Gastroesophageal sphincter (tissue), 4 donors: ENCODE measurements around the gene TSPAN12. TPM values are rescaled to one million over a fixed set of nuclear protein-coding genes. Genes with fewer than 3 reads are reported as not detected.

Experiments used
- ATAC-seq: fragments of 150-250 bp; one replicate; pipeline ENCODE4 v1.9.1; 2016; ENCODE audit warnings: mild to moderate bottlenecking, moderate library complexity
- H3K27ac ChIP-seq, 4 donors: fragments of 200-600 bp; sonication (generic) in 3 of 4; 1 replicate in 3 of 4; 2 replicates in 1 of 4; pipeline ENCODE4 v1.5.1; 2016 to 2019
- H3K27me3 ChIP-seq: fragments of 200-600 bp; sonication (generic); one replicate; pipeline ENCODE4 v1.5.1; 2019
- H3K36me3 ChIP-seq, 2 donors: fragments of 200-600 bp; sonication (generic); one replicate each; pipeline ENCODE4 v1.5.1; 2019; ENCODE audit warnings: control low read depth in 1 of 2
- H3K4me1 ChIP-seq, 3 donors: fragments of 200-600 bp; sonication (generic); 1 replicate in 2 of 3; 2 replicates in 1 of 3; pipeline ENCODE4 v1.5.1; 2016 to 2019; ENCODE audit warnings: control low read depth in 2 of 3
- H3K4me3 ChIP-seq, 2 donors: fragments of 200-600 bp; sonication (generic); one replicate each; pipeline ENCODE4 v1.5.1; 2019; ENCODE audit warnings: mild to moderate bottlenecking in 1 of 2, moderate library complexity in 1 of 2
- H3K9me3 ChIP-seq, 3 donors: fragments of 200-600 bp; sonication (generic); one replicate each; pipeline ENCODE4 v1.5.1; 2017 to 2019; ENCODE audit warnings: control low read depth in 2 of 3
- EP300 ChIP-seq: sonication (generic); formaldehyde crosslinking; IDR thresholded peaks from one replicate; pipeline ENCODE4 v1.6.1; 2017; ENCODE audit warnings: antibody characterized with exemption, mild to moderate bottlenecking
- POLR2A ChIP-seq, 2 donors: fragments of 450-650 bp; IDR thresholded peaks; one replicate each; pipeline ENCODE4 v1.6.1; 2017; ENCODE audit warnings: antibody characterized with exemption in 2 of 2, mild to moderate bottlenecking in 2 of 2, moderate library complexity in 1 of 2
- POLR2AphosphoS5 ChIP-seq: sonication (generic); formaldehyde crosslinking; IDR thresholded peaks from one replicate; pipeline ENCODE4 v1.6.1; 2017; ENCODE audit warnings: antibody characterized with exemption
- WGBS, 2 donors: methylation state at CpG; one replicate each; pipeline ENCODE4 v1.1.5; 2018; ENCODE audit warnings: low coverage in 1 of 2; 5-methylcytosine and 5-hydroxymethylcytosine counted together
- total RNA-seq, 4 donors: library from RNA; depleted of rRNA; stranded (reverse); fragments of >200 nt; gene quantifications; one replicate each; pipeline ENCODE4 v1.1.0, GENCODE V29; 2016
- TF ChIP-seq, protein P1 (sequence below), 4 experiments: fragments of 200-600 bp in 2 of 4; fragments of 450-650 bp in 2 of 4; sonication (generic) in 1 of 4; IDR thresholded peaks; one replicate each; pipeline ENCODE4 v1.5.1; 2017 to 2019; ENCODE audit warnings: antibody characterized with exemption in 4 of 4, mild to moderate bottlenecking in 2 of 4, moderate library complexity in 2 of 4

Gene TSPAN12
- total RNA-seq, 4 donors from 2014 or later, result 4.4 to 25.3 (median 6.9) TPM

DNA sequence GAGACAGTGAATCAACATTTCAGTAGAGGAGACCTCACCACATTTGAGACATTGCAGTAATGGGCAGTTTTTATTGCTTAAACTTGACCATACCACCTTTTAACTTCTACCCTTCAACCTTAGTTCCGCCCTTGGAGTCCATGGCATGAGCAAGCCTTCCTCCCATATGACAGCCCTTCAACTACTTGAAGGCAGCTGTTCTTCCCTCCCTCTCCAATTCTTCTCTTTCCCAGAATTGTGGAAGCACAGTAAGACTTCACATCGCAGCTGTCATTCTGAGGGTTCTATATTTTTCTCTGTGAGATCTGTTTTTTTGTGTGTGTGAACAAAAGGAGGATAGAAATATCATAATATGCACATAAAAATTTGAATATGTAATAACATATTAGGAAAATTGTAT is 2.2 kb upstream of the TSPAN12 start:
- no peak for ATAC-seq
- no peaks in the 10 kb centered on the region for H3K9me3 ChIP-seq
- H3K4me1 ChIP-seq, result peaks cover 0 to 21% (median 4%) of the 10 kb centered on the region in 3 donors
- WGBS, 2 donors, result 94 to 100% methylated on average over 2 of the region's 2 CpGs
- no peak overlapping the region for H3K4me3 ChIP-seq
- H3K27ac ChIP-seq, result no peak overlapping the region
- H3K36me3 ChIP-seq, result no peaks in the 10 kb centered on the region
- TF ChIP-seq POLR2AphosphoS5, result no peak
- TF ChIP-seq EP300, result no peak
- TF ChIP-seq POLR2A (IDR thresholded peaks at IDR 0.05), result no peak
- TF ChIP-seq, protein P1, sequence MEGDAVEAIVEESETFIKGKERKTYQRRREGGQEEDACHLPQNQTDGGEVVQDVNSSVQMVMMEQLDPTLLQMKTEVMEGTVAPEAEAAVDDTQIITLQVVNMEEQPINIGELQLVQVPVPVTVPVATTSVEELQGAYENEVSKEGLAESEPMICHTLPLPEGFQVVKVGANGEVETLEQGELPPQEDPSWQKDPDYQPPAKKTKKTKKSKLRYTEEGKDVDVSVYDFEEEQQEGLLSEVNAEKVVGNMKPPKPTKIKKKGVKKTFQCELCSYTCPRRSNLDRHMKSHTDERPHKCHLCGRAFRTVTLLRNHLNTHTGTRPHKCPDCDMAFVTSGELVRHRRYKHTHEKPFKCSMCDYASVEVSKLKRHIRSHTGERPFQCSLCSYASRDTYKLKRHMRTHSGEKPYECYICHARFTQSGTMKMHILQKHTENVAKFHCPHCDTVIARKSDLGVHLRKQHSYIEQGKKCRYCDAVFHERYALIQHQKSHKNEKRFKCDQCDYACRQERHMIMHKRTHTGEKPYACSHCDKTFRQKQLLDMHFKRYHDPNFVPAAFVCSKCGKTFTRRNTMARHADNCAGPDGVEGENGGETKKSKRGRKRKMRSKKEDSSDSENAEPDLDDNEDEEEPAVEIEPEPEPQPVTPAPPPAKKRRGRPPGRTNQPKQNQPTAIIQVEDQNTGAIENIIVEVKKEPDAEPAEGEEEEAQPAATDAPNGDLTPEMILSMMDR (IDR thresholded peaks at IDR 0.05), result no peak
- H3K27me3 ChIP-seq, result no peaks in the 10 kb centered on the region

DNA sequence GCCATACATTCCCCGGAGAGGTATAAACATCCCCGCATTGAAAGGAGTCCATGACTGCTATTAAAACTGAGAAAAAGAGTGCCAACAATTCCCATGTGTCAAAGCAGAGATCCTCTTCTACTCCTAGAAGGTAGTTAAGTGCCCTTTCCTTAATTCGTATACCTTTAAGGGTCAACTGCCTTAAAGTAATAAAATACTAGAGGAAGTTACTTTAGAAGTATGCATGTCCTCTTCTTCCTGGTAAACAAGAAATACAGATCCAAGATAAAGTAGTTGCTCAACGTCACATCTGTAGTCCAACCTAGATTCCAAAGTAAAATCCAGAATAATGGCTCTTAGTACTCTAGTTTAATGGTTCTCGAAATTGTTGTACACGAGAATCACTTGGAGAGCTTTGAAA is 1.5 kb upstream of the TSPAN12 start:
- Histone ChIP-seq H3K4me3 (no peak overlapping the region), H3K27ac (no peak overlapping the region), H3K27me3 (no peaks in the 10 kb centered on the region), H3K36me3 (no peaks in the 10 kb centered on the region), H3K9me3 (no peaks in the 10 kb centered on the region), H3K4me1 (peaks cover 0 to 21% (median 4%) of the 10 kb centered on the region in 3 donors)
- no peak for ATAC-seq
- TF ChIP-seq POLR2AphosphoS5 (no peak), EP300 (no peak)
- TF ChIP-seq, protein P1 (IDR thresholded peaks at IDR 0.05), result no peak
- WGBS, 2 donors, result 90 to 93% methylated on average over 3 to 6 of the region's 6 CpGs

DNA sequence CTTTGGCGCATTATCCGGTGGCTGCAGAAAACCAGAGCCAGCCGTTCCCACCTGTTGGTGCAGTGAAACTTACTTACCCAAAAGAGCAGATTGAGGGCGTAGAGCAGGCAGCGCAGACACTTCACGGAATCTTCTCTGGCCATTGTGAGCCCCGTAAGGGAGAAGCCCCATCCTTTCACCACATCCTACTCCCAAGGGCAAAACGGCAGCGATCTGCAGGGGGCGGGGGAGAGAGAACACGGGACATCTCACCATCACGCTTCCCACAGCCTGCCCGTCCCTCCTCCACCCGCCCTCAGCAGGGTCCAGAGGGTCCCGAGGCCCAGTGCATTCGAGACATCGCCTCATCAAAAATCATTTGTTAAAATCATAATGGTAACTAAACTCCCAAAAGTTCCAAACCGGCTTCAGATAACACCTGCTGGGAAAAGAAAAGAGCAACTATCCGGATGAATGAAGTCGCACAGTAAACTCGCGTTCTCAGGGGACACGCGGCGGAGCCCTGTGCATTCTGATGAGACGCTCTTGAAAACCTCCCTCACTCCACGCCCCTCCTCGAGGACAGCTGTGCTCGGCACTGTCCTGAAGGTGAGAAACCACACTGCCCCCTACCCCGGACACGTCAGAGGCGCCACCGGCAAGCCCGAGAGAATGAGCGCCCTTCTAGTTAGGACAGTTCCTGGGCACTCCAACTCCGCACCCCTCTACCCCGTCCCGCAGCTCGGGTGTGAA is 1.2 kb downstream of the TSPAN12 start:
- no peaks in the 10 kb centered on the region for H3K9me3 ChIP-seq
- H3K27me3 ChIP-seq, result no peaks in the 10 kb centered on the region
- peaks cover 0 to 21% (median 4%) of the 10 kb centered on the region in 3 donors for H3K4me1 ChIP-seq
- peak overlapping the region; percentile 62 to 65 for H3K4me3 ChIP-seq
- 1 to 14% methylated on average over 8 to 15 of the region's 39 CpGs for WGBS, 2 donors
- H3K27ac ChIP-seq, result peak overlapping the region in 3 of 4 donors; percentile 84 to 93 (median 89)
- TF ChIP-seq, protein P1 (IDR thresholded peaks at IDR 0.05), result peak in 1 of 4 experiments; percentile 20
- TF ChIP-seq POLR2AphosphoS5 (no peak), EP300 (no peak)
- no peaks in the 10 kb centered on the region for H3K36me3 ChIP-seq
- peak; percentile 12 for ATAC-seq

DNA sequence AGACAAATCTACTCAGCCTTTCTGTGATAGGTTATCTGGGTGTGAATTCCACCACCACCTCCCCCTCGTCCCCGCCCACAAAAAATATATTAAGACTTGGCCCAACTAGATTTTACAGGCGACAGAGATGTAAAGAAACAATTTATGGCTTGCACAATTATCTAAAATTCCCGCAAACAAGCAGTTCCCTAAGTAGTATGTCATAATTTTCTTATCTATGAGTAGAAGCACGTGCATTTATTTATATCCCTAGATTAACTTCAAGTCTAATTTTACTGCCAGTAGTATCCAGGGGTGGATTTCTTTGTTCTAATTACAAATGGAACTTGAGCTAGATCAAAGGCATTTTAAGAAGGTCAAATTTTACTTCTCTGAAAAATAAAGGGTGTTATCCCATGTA is 1.7 kb downstream of the TSPAN12 start:
- Histone ChIP-seq H3K27me3 (no peaks in the 10 kb centered on the region), H3K9me3 (no peaks in the 10 kb centered on the region), H3K4me3 (peak overlapping the region; percentile 62 to 65), H3K4me1 (peaks cover 0 to 21% (median 4%) of the 10 kb centered on the region in 3 donors), H3K36me3 (no peaks in the 10 kb centered on the region), H3K27ac (peak overlapping the region in 1 of 4 donors; percentile 93)
- 66 to 83% methylated on average over 5 of the region's 5 CpGs for WGBS, 2 donors
- TF ChIP-seq, protein P1 (IDR thresholded peaks at IDR 0.05), result no peak
- TF ChIP-seq EP300 (no peak), POLR2A (IDR thresholded peaks at IDR 0.05) (no peak), POLR2AphosphoS5 (no peak)
- no peak for ATAC-seq

DNA sequence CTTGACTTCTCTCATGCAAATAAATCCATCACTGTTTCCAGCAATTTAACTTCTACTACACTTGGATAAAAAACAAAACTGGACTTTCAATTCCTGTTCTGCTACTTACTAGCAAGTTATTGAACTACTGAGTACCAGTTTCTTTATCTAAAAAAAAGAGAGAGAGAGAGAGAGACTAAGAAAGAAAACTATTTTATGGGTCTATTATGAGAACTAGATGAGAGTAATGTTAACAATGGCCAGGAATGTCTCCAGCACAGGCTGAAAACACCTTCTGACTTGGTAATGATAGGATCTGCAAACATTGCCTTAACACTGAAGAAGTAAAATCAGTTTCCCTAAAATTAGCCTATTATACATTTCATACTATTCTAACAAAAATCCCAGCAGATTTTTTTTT is 5.2 kb downstream of the TSPAN12 start:
- Histone ChIP-seq H3K27me3 (no peaks in the 10 kb centered on the region), H3K4me1 (peaks cover 0 to 11% (median 0%) of the 10 kb centered on the region in 3 donors), H3K4me3 (no peak overlapping the region), H3K36me3 (no peaks in the 10 kb centered on the region), H3K27ac (no peak overlapping the region), H3K9me3 (no peaks in the 10 kb centered on the region)
- no peak for ATAC-seq
- no peak for TF ChIP-seq POLR2AphosphoS5
- TF ChIP-seq, protein P1 (IDR thresholded peaks at IDR 0.05), result no peak
